ENCODE data around the gene FSTL5.

FSTL5 gene

DNA sequence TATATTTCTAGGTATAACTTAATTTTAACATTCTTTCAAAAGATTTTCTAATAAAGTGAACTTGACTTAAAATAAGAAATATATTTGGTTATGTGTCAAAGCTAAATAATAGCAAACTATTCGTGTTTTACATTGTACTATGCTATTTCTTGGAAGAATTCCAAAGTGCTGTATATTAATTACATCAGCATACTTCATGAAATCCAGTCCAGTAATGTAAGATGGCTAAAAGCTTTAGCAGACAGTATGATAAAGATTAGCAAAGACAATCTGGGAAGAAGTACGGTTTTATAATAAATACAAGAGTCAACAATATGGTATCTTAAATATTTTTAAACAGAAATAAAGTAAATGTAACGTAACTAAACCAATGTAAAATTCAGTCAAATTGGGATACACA lies 125.7 kb downstream of the FSTL5 start:
- H3K9me3 ChIP-seq = no peaks in the 10 kb centered on the region
- H3K36me3 ChIP-seq = no peaks in the 10 kb centered on the region
- H3K4me3 ChIP-seq (ENCODE audit: low read depth in 1 of 2, low read length in 1 of 2) = no peak overlapping the region
- TF ChIP-seq, protein P1, sequence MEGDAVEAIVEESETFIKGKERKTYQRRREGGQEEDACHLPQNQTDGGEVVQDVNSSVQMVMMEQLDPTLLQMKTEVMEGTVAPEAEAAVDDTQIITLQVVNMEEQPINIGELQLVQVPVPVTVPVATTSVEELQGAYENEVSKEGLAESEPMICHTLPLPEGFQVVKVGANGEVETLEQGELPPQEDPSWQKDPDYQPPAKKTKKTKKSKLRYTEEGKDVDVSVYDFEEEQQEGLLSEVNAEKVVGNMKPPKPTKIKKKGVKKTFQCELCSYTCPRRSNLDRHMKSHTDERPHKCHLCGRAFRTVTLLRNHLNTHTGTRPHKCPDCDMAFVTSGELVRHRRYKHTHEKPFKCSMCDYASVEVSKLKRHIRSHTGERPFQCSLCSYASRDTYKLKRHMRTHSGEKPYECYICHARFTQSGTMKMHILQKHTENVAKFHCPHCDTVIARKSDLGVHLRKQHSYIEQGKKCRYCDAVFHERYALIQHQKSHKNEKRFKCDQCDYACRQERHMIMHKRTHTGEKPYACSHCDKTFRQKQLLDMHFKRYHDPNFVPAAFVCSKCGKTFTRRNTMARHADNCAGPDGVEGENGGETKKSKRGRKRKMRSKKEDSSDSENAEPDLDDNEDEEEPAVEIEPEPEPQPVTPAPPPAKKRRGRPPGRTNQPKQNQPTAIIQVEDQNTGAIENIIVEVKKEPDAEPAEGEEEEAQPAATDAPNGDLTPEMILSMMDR (IDR thresholded peaks at IDR 0.05) = no peak
- no peaks in the 10 kb centered on the region for H3K27me3 ChIP-seq
- no peak overlapping the region for H3K27ac ChIP-seq
- no peaks in the 10 kb centered on the region for H3K4me1 ChIP-seq (ENCODE audit: control insufficient read depth in 1 of 2, insufficient read depth in 1 of 2, low read depth in 1 of 2, low read length in 1 of 2)

DNA sequence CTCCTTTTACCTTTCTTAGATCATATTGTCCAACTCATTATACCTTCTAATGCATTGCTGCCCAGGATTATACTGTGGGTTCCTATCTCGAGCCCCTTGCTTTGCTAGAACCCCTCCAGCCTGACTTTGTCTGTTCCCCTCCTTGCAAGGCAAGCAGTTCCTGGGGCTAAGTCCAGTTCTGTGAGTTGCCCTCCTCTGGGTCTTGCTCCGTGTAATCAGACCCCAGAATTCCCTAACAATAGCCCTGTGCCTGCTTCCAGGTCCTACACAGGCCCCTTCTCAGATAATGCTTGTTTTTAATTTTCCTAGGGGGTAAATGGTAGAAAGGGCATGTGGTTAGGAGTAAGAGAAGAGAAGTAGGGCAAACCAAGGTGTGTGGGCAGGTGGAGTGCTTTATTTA lies 145.9 kb downstream of the FSTL5 start:
- TF ChIP-seq, protein P1 (IDR thresholded peaks at IDR 0.05) = no peak

DNA sequence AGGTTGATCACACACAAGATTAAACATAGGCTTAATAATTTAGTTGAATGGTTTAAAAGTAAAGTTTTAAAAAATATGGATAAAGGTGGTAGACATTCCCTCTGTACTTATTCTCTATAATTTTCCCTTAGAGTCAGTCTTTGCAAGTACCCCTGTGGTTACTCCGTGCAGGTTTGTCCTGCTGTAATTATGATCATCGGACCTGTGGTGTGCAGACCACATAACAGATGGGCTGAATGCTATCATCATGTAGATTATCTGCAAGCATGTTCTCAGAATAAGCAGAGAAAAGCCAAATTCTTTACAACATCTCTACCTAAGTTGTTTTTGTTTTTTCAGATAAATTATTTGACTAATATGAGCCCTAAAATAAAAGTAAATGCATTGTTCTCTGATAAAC lies 146.8 kb downstream of the FSTL5 start:
- TF ChIP-seq, protein P1 (IDR thresholded peaks at IDR 0.05) = no peak

More for the DNA sequence above, 145.9 kb downstream of the FSTL5 start:
- no peak overlapping the region for H3K4me3 ChIP-seq (ENCODE audit: low read depth in 1 of 2, low read length in 1 of 2)
- no peaks in the 10 kb centered on the region for H3K36me3 ChIP-seq
- no peak overlapping the region for H3K27ac ChIP-seq
- no peaks in the 10 kb centered on the region for H3K9me3 ChIP-seq
- H3K4me1 ChIP-seq (ENCODE audit: control insufficient read depth in 1 of 2, insufficient read depth in 1 of 2, low read depth in 1 of 2, low read length in 1 of 2) = no peaks in the 10 kb centered on the region
- H3K27me3 ChIP-seq = no peaks in the 10 kb centered on the region

DNA sequence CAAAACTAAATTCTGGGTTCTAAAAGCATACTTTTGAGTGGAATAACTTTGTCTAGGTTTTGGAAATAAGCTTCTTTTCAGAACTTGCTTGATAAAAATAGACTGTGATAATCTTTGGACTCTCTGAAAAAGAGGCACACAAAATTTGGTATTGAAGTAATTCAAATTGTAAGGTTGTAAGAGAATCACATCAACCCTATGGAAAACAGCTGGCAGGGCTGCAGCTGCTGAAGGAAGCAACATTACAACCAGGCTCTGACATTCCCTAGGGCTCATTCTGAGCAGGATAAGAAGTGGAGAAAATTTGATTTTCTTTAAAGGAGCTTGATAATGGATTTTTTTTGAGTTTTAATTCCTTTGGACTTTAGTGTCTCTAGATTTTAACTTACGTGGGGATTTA lies 147.6 kb downstream of the FSTL5 start:
- no peak overlapping the region for H3K27ac ChIP-seq
- no peak overlapping the region for H3K4me3 ChIP-seq (ENCODE audit: low read depth in 1 of 2, low read length in 1 of 2)
- H3K27me3 ChIP-seq = no peaks in the 10 kb centered on the region
- TF ChIP-seq, protein P1 (IDR thresholded peaks at IDR 0.05) = no peak
- H3K36me3 ChIP-seq = no peaks in the 10 kb centered on the region
- no peaks in the 10 kb centered on the region for H3K9me3 ChIP-seq
- no peaks in the 10 kb centered on the region for H3K4me1 ChIP-seq (ENCODE audit: control insufficient read depth in 1 of 2, insufficient read depth in 1 of 2, low read depth in 1 of 2, low read length in 1 of 2)

More for the DNA sequence above, 146.8 kb downstream of the FSTL5 start:
- Histone ChIP-seq H3K4me3 (ENCODE audit: low read depth in 1 of 2, low read length in 1 of 2) (no peak overlapping the region), H3K27ac (no peak overlapping the region), H3K4me1 (ENCODE audit: control insufficient read depth in 1 of 2, insufficient read depth in 1 of 2, low read depth in 1 of 2, low read length in 1 of 2) (no peaks in the 10 kb centered on the region), H3K9me3 (no peaks in the 10 kb centered on the region), H3K27me3 (no peaks in the 10 kb centered on the region), H3K36me3 (no peaks in the 10 kb centered on the region)

DNA sequence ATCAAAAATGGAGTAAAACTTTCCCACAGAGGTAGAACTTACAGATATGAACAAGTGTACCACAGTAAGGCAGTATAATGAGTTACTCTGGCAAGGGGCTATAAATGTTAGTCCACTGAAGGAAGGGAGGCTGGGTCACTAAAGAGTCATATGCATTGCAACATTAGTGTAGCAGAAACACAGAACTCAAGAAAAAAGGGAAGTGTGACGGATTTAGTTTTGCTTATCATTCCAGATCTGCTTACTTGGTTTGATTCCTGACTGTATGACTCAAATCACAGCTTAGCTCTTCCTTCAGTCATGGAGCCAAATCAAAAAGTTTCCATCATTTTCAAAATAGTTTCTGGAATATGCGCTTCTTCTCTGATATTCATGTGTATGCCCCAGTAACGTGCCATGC lies 148.7 kb downstream of the FSTL5 start:
- TF ChIP-seq, protein P1 (IDR thresholded peaks at IDR 0.05) = no peak

DNA sequence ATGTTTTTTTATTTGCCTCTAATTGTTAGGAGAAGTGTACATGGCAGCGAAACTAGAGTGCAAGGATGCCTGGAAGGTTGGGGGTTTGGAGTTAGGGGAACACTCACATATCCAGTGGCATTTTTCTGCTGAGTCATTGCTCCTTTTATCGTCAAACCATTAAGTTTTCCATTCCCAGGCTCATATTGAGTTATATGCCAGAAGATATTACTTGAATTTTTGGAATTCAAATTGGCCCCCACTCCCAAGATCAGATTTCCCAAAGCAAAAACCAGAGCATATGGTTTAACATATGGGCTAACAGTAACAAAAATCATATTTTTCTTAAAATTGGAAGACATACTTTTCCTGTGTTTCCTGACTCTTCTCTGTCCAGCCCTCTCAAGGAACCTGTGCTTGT lies 152.7 kb downstream of the FSTL5 start:
- TF ChIP-seq, protein P1 (IDR thresholded peaks at IDR 0.05) = no peak
- Histone ChIP-seq H3K27ac (no peak overlapping the region), H3K9me3 (no peaks in the 10 kb centered on the region), H3K4me1 (ENCODE audit: control insufficient read depth in 1 of 2, insufficient read depth in 1 of 2, low read depth in 1 of 2, low read length in 1 of 2) (no peaks in the 10 kb centered on the region), H3K36me3 (no peaks in the 10 kb centered on the region), H3K27me3 (no peaks in the 10 kb centered on the region), H3K4me3 (ENCODE audit: low read depth in 1 of 2, low read length in 1 of 2) (no peak overlapping the region)

More for the DNA sequence above, 148.7 kb downstream of the FSTL5 start:
- Histone ChIP-seq H3K4me3 (ENCODE audit: low read depth in 1 of 2, low read length in 1 of 2) (no peak overlapping the region), H3K27ac (no peak overlapping the region), H3K36me3 (no peaks in the 10 kb centered on the region), H3K27me3 (no peaks in the 10 kb centered on the region), H3K9me3 (no peaks in the 10 kb centered on the region), H3K4me1 (ENCODE audit: control insufficient read depth in 1 of 2, insufficient read depth in 1 of 2, low read depth in 1 of 2, low read length in 1 of 2) (no peaks in the 10 kb centered on the region)
